Inflammatory macrophage treated with lipopolysaccharide for 4 hours (primary cell): Measurements from ENCODE around the gene PEAK3.

Source experiments
- DNase-seq: peaks from one replicate; pipeline ENCODE4 v3.0.0-alpha.2; 2020

The PEAK3 gene

GRCh38 chr19:2249010-2249866 lies 32.7 kb downstream of the PEAK3 start, which contains the start of gene AMH:
TSS of gene AMH (plus strand) at chr19:2249323. CDS start at chr19:2249333, 10 bp downstream.
- no peak for DNase-seq

GRCh38 chr19:2248136-2249009 lies 33.6 kb downstream of the PEAK3 start:
- no peak for DNase-seq

GRCh38 chr19:2247433-2248101 lies 34.4 kb downstream of the PEAK3 start:
- DNase-seq, result no peak

- DNase-seq, result no peak
Measured at GRCh38 chr19:2246801-2247361, 35.1 kb downstream of the PEAK3 start.

- no peak for DNase-seq
Measured at GRCh38 chr19:2246014-2246620, 35.9 kb downstream of the PEAK3 start.

GRCh38 chr19:2245273-2245672 lies 36.7 kb downstream of the PEAK3 start:
- no peak for DNase-seq

- DNase-seq, result no peak
Measured at GRCh38 chr19:2244486-2244885, 37.5 kb downstream of the PEAK3 start.

GRCh38 chr19:2244125-2244411 lies 37.9 kb downstream of the PEAK3 start:
- no peak for DNase-seq

GRCh38 chr19:2243274-2244124 lies 38.5 kb downstream of the PEAK3 start:
- no peak for DNase-seq

GRCh38 chr19:2242816-2243215 lies 39.2 kb downstream of the PEAK3 start:
- DNase-seq, result no peak

- no peak for DNase-seq
Measured at GRCh38 chr19:2242092-2242537, 39.9 kb downstream of the PEAK3 start.

GRCh38 chr19:2240881-2241760 lies 40.9 kb downstream of the PEAK3 start:
- DNase-seq, result no peak

- DNase-seq, result peak; percentile 37
Measured at GRCh38 chr19:2239771-2240770, 41.9 kb downstream of the PEAK3 start.

GRCh38 chr19:2239173-2239572 lies 42.8 kb downstream of the PEAK3 start:
- DNase-seq, result peak; percentile 39

GRCh38 chr19:2237869-2238153 lies 44.2 kb downstream of the PEAK3 start:
- no peak for DNase-seq

- DNase-seq, result no peak
Measured at GRCh38 chr19:2237051-2237868, 44.7 kb downstream of the PEAK3 start.

- DNase-seq, result peak; percentile 97
Measured at GRCh38 chr19:2236314-2237050, 45.5 kb downstream of the PEAK3 start, which contains the start of the genes PLEKHJ1 and SF3A2. TSS of gene PLEKHJ1 (minus strand) at chr19:2236329. CDS start at chr19:2236248, 81 bp downstream. TSS of gene SF3A2 (plus strand) at chr19:2236824. CDS start at chr19:2243419, 6,595 bp downstream.

GRCh38 chr19:2236064-2236313 lies 46.0 kb downstream of the PEAK3 start:
- no peak for DNase-seq
